Neutrophil (primary cell): ENCODE results near the gene TRIM8.

ENCODE experiments used
- H3K27ac ChIP-seq: fragments of 200-600 bp; sonication (generic); 2 replicates; pipeline ENCODE4 v1.5.1; 2016; ENCODE audit warnings: mild to moderate bottlenecking, moderate library complexity
- H3K27me3 ChIP-seq: fragments of 200-600 bp; sonication (generic); 2 replicates; pipeline ENCODE4 v1.6.0; 2016; ENCODE audit warnings: mild to moderate bottlenecking
- H3K36me3 ChIP-seq: fragments of 200-600 bp; sonication (generic); 2 replicates; pipeline ENCODE4 v1.5.1; 2017
- H3K4me1 ChIP-seq, 2 experiments: fragments of 200-600 bp in 1 of 2; sonication (generic) in 1 of 2; 1 replicate in 1 of 2; 2 replicates in 1 of 2; pipeline versions ENCODE4 v1.5.1 to v1.6.1; 2013 to 2016; ENCODE audit warnings: low read depth in 1 of 2, low read length in 1 of 2, mild to moderate bottlenecking in 1 of 2, moderate library complexity in 1 of 2; ENCODE audit not compliant: control insufficient read depth in 1 of 2, insufficient read depth in 1 of 2
- H3K4me3 ChIP-seq, 2 experiments: fragments of 200-600 bp in 1 of 2; sonication (generic) in 1 of 2; 1 replicate in 1 of 2; 2 replicates in 1 of 2; pipeline ENCODE4 v1.5.1; 2013 to 2016; ENCODE audit warnings: low read depth in 1 of 2, low read length in 1 of 2, mild to moderate bottlenecking in 1 of 2, moderate library complexity in 1 of 2
- H3K9me3 ChIP-seq: fragments of 200-600 bp; sonication (generic); 2 replicates; pipeline ENCODE4 v1.5.1; 2016
- CTCF ChIP-seq: fragments of 200-600 bp; sonication (generic); IDR thresholded peaks from 2 replicates; pipeline ENCODE4 v1.5.1; 2016; ENCODE audit warnings: antibody characterized with exemption

Gene TRIM8

GRCh38 chr10:102642736-102643335, 1.4 kb upstream of the TRIM8 start:
- no peak for TF ChIP-seq CTCF
- Histone ChIP-seq H3K4me3 (peak overlapping the region; percentile 77 to 93), H3K27ac (peak overlapping the region; percentile 100), H3K4me1 (peaks cover 27 to 31% of the 10 kb centered on the region in 2 experiments), H3K36me3 (no peaks in the 10 kb centered on the region), H3K9me3 (no peaks in the 10 kb centered on the region), H3K27me3 (no peaks in the 10 kb centered on the region)

- Histone ChIP-seq H3K27ac (peak overlapping the region; percentile 100), H3K27me3 (no peaks in the 10 kb centered on the region), H3K9me3 (no peaks in the 10 kb centered on the region), H3K4me1 (peaks cover 34 to 38% of the 10 kb centered on the region in 2 experiments), H3K36me3 (no peaks in the 10 kb centered on the region), H3K4me3 (peak overlapping the region; percentile 77 to 93)
- no peak for TF ChIP-seq CTCF
Observed at GRCh38 chr10:102643336-102644065, 778 bp upstream of the TRIM8 start.

DNA sequence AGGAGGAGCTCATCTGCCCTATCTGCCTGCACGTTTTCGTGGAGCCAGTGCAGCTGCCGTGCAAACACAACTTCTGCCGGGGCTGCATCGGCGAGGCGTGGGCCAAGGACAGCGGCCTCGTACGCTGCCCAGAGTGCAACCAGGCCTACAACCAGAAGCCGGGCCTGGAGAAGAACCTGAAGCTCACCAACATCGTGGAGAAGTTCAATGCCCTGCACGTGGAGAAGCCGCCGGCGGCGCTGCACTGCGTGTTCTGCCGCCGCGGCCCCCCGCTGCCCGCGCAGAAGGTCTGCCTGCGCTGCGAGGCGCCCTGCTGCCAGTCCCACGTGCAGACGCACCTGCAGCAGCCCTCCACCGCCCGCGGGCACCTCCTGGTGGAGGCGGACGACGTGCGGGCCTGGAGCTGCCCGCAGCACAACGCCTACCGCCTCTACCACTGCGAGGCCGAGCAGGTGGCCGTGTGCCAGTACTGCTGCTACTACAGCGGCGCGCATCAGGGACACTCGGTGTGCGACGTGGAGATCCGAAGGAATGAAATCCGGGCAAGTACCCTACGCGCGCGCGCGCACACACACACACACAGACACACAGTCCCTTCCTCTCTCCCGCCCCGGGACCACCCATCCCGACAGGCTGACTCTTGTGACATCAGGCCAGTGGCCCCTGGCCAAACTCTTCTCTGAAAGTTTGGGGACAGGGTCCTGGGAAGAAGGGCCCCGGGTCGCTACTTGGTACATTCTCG, 538 bp downstream of the TRIM8 start:
- peak; percentile 83 for TF ChIP-seq CTCF
- peaks cover 46 to 51% of the 10 kb centered on the region in 2 experiments for H3K4me1 ChIP-seq
- no peaks in the 10 kb centered on the region for H3K27me3 ChIP-seq
- H3K9me3 ChIP-seq = no peaks in the 10 kb centered on the region
- no peaks in the 10 kb centered on the region for H3K36me3 ChIP-seq
- peak overlapping the region; percentile 100 for H3K27ac ChIP-seq
- H3K4me3 ChIP-seq = peak overlapping the region; percentile 77 to 93

DNA sequence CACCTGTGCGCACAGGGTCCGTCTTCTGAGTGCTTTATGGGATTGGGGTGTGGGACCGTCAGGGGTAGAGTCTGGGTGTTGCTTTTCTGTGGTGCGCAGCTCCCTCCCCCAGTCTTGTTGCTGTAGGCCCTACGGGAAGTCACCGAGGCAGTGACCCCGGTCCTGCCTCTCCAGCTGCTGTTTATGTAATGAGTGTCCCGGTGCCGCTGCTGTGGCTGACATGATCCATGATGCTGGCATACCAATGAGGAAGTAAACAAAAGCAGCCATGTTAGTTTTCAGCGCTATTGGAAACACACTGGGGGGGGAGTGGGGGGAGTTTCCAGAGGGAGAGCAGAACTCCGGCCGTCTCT, 1.1 kb downstream of the TRIM8 start:
- TF ChIP-seq CTCF = no peak
- H3K4me1 ChIP-seq = peaks cover 50 to 57% of the 10 kb centered on the region in 2 experiments

GRCh38 chr10:102645741-102646609, 1.7 kb downstream of the TRIM8 start:
- H3K27ac ChIP-seq = peak overlapping the region; percentile 100
- peak overlapping the region; percentile 77 to 93 for H3K4me3 ChIP-seq
- TF ChIP-seq CTCF = peak; percentile 34
- H3K9me3 ChIP-seq = no peaks in the 10 kb centered on the region
- H3K27me3 ChIP-seq = no peaks in the 10 kb centered on the region
- peaks cover 56 to 63% of the 10 kb centered on the region in 2 experiments for H3K4me1 ChIP-seq
- peaks cover 6% of the 10 kb centered on the region for H3K36me3 ChIP-seq

More for the DNA sequence above, 1.1 kb downstream of the TRIM8 start:
- Histone ChIP-seq H3K27me3 (no peaks in the 10 kb centered on the region), H3K27ac (peak overlapping the region; percentile 100), H3K4me3 (peak overlapping the region; percentile 77 to 93), H3K9me3 (no peaks in the 10 kb centered on the region), H3K36me3 (no peaks in the 10 kb centered on the region)
